Cardiac muscle cell (in vitro differentiated cells and primary cell): Measurements from ENCODE around the gene CTNND2. TPM values are rescaled to one million over a fixed set of nuclear protein-coding genes. Genes with fewer than 3 reads are reported as not detected.

Experiments used
- DNase-seq, 2 donors: peaks; one replicate each; pipeline versions ENCODE4 v3.0.0 to v3.0.0-alpha.2; 2010 to 2017; ENCODE audit warnings: low read depth in 1 of 2, low spot score in 1 of 2
- H3K27ac ChIP-seq: fragments of 200-600 bp; sonication (generic); 2 replicates; pipeline ENCODE4 v1.5.1; 2016
- H3K27me3 ChIP-seq: fragments of 200-600 bp; sonication (generic); 2 replicates; pipeline ENCODE4 v1.6.0; 2016; ENCODE audit warnings: control low read depth
- H3K36me3 ChIP-seq: fragments of 200-600 bp; sonication (generic); 2 replicates; pipeline ENCODE4 v1.5.1; 2016; ENCODE audit warnings: control low read depth
- H3K4me1 ChIP-seq: fragments of 200-600 bp; sonication (generic); 2 replicates; pipeline ENCODE4 v1.8.1; 2017; ENCODE audit warnings: low read depth, mild to moderate bottlenecking, mixed run types
- H3K4me3 ChIP-seq: fragments of 200-600 bp; sonication (generic); 2 replicates; pipeline ENCODE4 v1.5.1; 2016; ENCODE audit warnings: mild to moderate bottlenecking
- H3K9me3 ChIP-seq: fragments of 200-600 bp; sonication (generic); 2 replicates; pipeline ENCODE4 v1.5.1; 2017; ENCODE audit warnings: low read depth, mild to moderate bottlenecking, control low read depth
- CTCF ChIP-seq: IDR thresholded peaks from 2 replicates; pipeline ENCODE4 v1.5.1; 2012; ENCODE audit warnings: low read depth, mild to moderate bottlenecking, low read length
- polyA plus RNA-seq: library from polyadenylated mRNA; unstranded; fragments of >200 nt; fragmentation: Nextera tagmentation; extraction: Ambion mirVana; gene quantifications from 2 replicates; pipeline ENCODE4 v1.2.1, GENCODE V29; 2016
- total RNA-seq: library from RNA; depleted of rRNA; stranded (reverse); fragments of >200 nt; gene quantifications from 2 replicates; pipeline ENCODE4 v1.2.3, GENCODE V29; 2016

CTNND2 gene
- total and polyA plus RNA-seq, 2 experiments from 2014 or later: 11.0 to 12.7 TPM

GRCh38 chr5:11590475-11590874 is 313.8 kb downstream of the CTNND2 start:
- H3K27ac ChIP-seq: no peak overlapping the region
- H3K4me1 ChIP-seq: peaks cover 12% of the 10 kb centered on the region
- DNase-seq: no peak
- no peak for TF ChIP-seq CTCF
- no peaks in the 10 kb centered on the region for H3K9me3 ChIP-seq
- H3K36me3 ChIP-seq: no peaks in the 10 kb centered on the region
- H3K27me3 ChIP-seq: no peaks in the 10 kb centered on the region
- H3K4me3 ChIP-seq: no peak overlapping the region

GRCh38 chr5:11588803-11589202 is 315.4 kb downstream of the CTNND2 start:
- H3K4me3 ChIP-seq: no peak overlapping the region
- H3K4me1 ChIP-seq: no peaks in the 10 kb centered on the region
- no peaks in the 10 kb centered on the region for H3K9me3 ChIP-seq
- no peak for DNase-seq
- H3K36me3 ChIP-seq: no peaks in the 10 kb centered on the region
- H3K27ac ChIP-seq: no peak overlapping the region
- no peaks in the 10 kb centered on the region for H3K27me3 ChIP-seq
- TF ChIP-seq CTCF: no peak

- TF ChIP-seq CTCF: no peak
- DNase-seq: no peak
These were observed 320.2 kb downstream of the CTNND2 start for GRCh38 chr5:11584017-11584416.

GRCh38 chr5:11579351-11579750 is 324.9 kb downstream of the CTNND2 start:
- no peak for DNase-seq
- no peak overlapping the region for H3K4me3 ChIP-seq
- no peak overlapping the region for H3K27ac ChIP-seq
- H3K27me3 ChIP-seq: no peaks in the 10 kb centered on the region
- no peaks in the 10 kb centered on the region for H3K9me3 ChIP-seq
- H3K4me1 ChIP-seq: no peaks in the 10 kb centered on the region
- TF ChIP-seq CTCF: no peak
- H3K36me3 ChIP-seq: no peaks in the 10 kb centered on the region

More at GRCh38 chr5:11584017-11584416, 320.2 kb downstream of the CTNND2 start:
- H3K9me3 ChIP-seq: no peaks in the 10 kb centered on the region
- no peaks in the 10 kb centered on the region for H3K4me1 ChIP-seq
- H3K4me3 ChIP-seq: no peak overlapping the region
- H3K27ac ChIP-seq: no peak overlapping the region
- H3K36me3 ChIP-seq: no peaks in the 10 kb centered on the region
- no peaks in the 10 kb centered on the region for H3K27me3 ChIP-seq

- H3K4me1 ChIP-seq: no peaks in the 10 kb centered on the region
- H3K4me3 ChIP-seq: no peak overlapping the region
- H3K27ac ChIP-seq: no peak overlapping the region
- no peaks in the 10 kb centered on the region for H3K36me3 ChIP-seq
- no peak for DNase-seq
- H3K9me3 ChIP-seq: no peaks in the 10 kb centered on the region
- TF ChIP-seq CTCF: no peak
- no peaks in the 10 kb centered on the region for H3K27me3 ChIP-seq
These were observed 329.5 kb downstream of the CTNND2 start for GRCh38 chr5:11574787-11575186.
